ENCODE data around the gene ETV5. TPM values are rescaled to one million over a fixed set of nuclear protein-coding genes. Genes with fewer than 3 reads are reported as not detected.
A peak's percentile ranks its signal among the peaks of the same experiment; 100 is the strongest.

The ETV5 gene
- polyA plus RNA-seq, 2 of the 4 experiments (the other 2 are of a cell fraction) = 20.5 to 54.7 TPM

DNA sequence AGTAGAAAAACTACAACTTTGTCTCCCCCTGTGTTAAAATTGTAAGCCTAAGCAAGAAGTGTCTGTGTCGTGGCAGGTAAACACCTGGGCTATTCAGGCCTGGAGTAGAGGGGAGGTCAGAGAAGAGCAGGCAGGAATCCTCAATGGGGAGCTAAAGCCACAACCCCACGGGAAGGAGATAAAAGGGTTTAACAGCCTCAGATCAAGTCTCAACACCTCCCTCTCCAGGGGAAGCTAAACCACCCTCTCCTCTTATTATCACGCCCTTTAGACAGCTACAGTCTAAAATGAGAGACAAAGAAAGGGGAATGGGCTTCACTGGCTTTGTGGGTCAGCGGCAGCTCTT, 11.6 kb downstream of the ETV5 start:
- Histone ChIP-seq H3K27ac (peak overlapping the region; percentile 17 to 87; a peak in 4 of 6 replicates), H3K4me3 (peak overlapping the region; percentile 12; the same call in 1 of the 3 replicates), H3K9me3 (no peaks in the 10 kb centered on the region), H3K4me1 (peaks cover 39% of the 10 kb centered on the region), H3K4me2 (peak overlapping the region; percentile 85)
- POLR2A ChIA-PET = interaction anchor here (0.5 to 3.5 kb wide), 3 partner anchors 11 to 145 kb away, joined by 3 to 29 read pairs (median 3); partner anchors contain the start of gene ETV5
- DNase-seq (ENCODE audit: low read depth in 1 of 2, low spot score in 1 of 2) = no peak
- FAIRE-seq = no peak
- CTCF ChIA-PET = interaction anchor here (1.2 to 1.3 kb wide), 2 partner anchors 16 to 444 kb away, joined by 4 read pairs; no protein-coding TSS in a partner anchor
- no peak for TF ChIP-seq TFCP2L1 (CRISPR knock-in tag; IDR thresholded peaks at IDR 0.05)
- no peak for TF ChIP-seq BHLHE40 (IDR thresholded peaks at IDR 0.05; ENCODE audit: low read depth, low read length)
- TF ChIP-seq, protein P1, sequence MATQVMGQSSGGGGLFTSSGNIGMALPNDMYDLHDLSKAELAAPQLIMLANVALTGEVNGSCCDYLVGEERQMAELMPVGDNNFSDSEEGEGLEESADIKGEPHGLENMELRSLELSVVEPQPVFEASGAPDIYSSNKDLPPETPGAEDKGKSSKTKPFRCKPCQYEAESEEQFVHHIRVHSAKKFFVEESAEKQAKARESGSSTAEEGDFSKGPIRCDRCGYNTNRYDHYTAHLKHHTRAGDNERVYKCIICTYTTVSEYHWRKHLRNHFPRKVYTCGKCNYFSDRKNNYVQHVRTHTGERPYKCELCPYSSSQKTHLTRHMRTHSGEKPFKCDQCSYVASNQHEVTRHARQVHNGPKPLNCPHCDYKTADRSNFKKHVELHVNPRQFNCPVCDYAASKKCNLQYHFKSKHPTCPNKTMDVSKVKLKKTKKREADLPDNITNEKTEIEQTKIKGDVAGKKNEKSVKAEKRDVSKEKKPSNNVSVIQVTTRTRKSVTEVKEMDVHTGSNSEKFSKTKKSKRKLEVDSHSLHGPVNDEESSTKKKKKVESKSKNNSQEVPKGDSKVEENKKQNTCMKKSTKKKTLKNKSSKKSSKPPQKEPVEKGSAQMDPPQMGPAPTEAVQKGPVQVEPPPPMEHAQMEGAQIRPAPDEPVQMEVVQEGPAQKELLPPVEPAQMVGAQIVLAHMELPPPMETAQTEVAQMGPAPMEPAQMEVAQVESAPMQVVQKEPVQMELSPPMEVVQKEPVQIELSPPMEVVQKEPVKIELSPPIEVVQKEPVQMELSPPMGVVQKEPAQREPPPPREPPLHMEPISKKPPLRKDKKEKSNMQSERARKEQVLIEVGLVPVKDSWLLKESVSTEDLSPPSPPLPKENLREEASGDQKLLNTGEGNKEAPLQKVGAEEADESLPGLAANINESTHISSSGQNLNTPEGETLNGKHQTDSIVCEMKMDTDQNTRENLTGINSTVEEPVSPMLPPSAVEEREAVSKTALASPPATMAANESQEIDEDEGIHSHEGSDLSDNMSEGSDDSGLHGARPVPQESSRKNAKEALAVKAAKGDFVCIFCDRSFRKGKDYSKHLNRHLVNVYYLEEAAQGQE (IDR thresholded peaks at IDR 0.05) = no peak
- no peak for TF ChIP-seq ESRRA (IDR thresholded peaks at IDR 0.05; ENCODE audit: borderline replicate concordance, low read length)
- no peak for TF ChIP-seq EP300 (IDR thresholded peaks at IDR 0.05)
- TF ChIP-seq HDAC2 (IDR thresholded peaks at IDR 0.05) = no peak
- TF ChIP-seq RNF2 (IDR thresholded peaks at IDR 0.05; ENCODE audit: borderline replicate concordance, low read depth) = no peak
- no peak for TF ChIP-seq TP53 (CRISPR knock-in tag; IDR thresholded peaks at IDR 0.05)
- no peak for TF ChIP-seq CBX2 (IDR thresholded peaks at IDR 0.05; ENCODE audit: borderline replicate concordance, low read depth)
- TF ChIP-seq, protein P2, sequence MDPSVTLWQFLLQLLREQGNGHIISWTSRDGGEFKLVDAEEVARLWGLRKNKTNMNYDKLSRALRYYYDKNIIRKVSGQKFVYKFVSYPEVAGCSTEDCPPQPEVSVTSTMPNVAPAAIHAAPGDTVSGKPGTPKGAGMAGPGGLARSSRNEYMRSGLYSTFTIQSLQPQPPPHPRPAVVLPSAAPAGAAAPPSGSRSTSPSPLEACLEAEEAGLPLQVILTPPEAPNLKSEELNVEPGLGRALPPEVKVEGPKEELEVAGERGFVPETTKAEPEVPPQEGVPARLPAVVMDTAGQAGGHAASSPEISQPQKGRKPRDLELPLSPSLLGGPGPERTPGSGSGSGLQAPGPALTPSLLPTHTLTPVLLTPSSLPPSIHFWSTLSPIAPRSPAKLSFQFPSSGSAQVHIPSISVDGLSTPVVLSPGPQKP (IDR thresholded peaks at IDR 0.05; ENCODE audit: low read depth, low read length) = no peak
- TF ChIP-seq, protein P3, sequence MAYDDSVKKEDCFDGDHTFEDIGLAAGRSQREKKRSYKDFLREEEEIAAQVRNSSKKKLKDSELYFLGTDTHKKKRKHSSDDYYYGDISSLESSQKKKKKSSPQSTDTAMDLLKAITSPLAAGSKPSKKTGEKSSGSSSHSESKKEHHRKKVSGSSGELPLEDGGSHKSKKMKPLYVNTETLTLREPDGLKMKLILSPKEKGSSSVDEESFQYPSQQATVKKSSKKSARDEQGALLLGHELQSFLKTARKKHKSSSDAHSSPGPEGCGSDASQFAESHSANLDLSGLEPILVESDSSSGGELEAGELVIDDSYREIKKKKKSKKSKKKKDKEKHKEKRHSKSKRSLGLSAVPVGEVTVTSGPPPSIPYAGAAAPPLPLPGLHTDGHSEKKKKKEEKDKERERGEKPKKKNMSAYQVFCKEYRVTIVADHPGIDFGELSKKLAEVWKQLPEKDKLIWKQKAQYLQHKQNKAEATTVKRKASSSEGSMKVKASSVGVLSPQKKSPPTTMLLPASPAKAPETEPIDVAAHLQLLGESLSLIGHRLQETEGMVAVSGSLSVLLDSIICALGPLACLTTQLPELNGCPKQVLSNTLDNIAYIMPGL (CRISPR knock-in tag; IDR thresholded peaks at IDR 0.05; ENCODE audit: borderline replicate concordance) = no peak
- no peak for TF ChIP-seq HOXB5 (CRISPR knock-in tag; IDR thresholded peaks at IDR 0.05)
- no peak for TF ChIP-seq ZC3H11A (IDR thresholded peaks at IDR 0.05)
- TF ChIP-seq NR3C1 (IDR thresholded peaks at IDR 0.05) = no peak
- 62% methylated on average over 4 of the region's 4 CpGs for WGBS (ENCODE audit: missing lambda C conversion rate)
- ATAC-seq = peak; percentile 7 to 31; a peak in 3 of 6 replicates

DNA sequence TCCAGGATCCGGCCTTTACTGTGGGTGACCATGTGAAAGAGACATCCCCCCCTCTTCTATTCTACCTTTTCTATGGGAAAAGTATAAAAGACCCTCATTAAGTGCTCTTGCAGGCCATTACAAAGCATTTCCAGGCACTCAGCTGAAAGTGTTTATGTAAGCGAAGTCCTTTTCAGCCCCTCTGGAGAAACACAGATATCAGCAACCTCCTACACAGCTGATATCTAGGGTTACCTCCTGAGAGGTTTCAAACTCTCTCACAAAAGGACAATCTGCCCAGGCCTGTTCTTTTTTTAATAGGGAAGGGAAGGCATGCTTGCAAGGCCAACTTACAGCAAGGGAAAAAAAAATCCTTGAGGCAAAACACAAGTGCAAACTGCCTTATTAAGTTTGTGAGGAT, 12.6 kb downstream of the ETV5 start:
- ChIA-PET CTCF (interaction anchor here (1.6 kb wide), 1 partner anchor 146 kb away, joined by 3 read pairs; no protein-coding TSS in a partner anchor), POLR2A (interaction anchor here (3.5 kb wide), 1 partner anchor 12 kb away, joined by 29 read pairs; the partner anchor contains the start of gene ETV5)
- Histone ChIP-seq H3K4me3 (no peak overlapping the region), H3K4me1 (peaks cover 39% of the 10 kb centered on the region), H3K4me2 (no peak overlapping the region), H3K9me3 (no peaks in the 10 kb centered on the region), H3K27ac (no peak overlapping the region)
- DNase-seq (ENCODE audit: low read depth in 1 of 2, low spot score in 1 of 2) (no peak), ATAC-seq (no peak), FAIRE-seq (no peak)
- no peak for TF ChIP-seq ESRRA (IDR thresholded peaks at IDR 0.05; ENCODE audit: borderline replicate concordance, low read length)
- TF ChIP-seq, protein P1 (IDR thresholded peaks at IDR 0.05) = no peak
- no peak for TF ChIP-seq CHD2 (IDR thresholded peaks at IDR 0.05; ENCODE audit: low read length, partially characterized antibody)
- TF ChIP-seq BHLHE40 (IDR thresholded peaks at IDR 0.05; ENCODE audit: low read depth, low read length) = no peak
- TF ChIP-seq POLR2A (IDR thresholded peaks at IDR 0.05; ENCODE audit: low read length) = no peak
- TF ChIP-seq RARB (CRISPR knock-in tag; IDR thresholded peaks at IDR 0.05) = no peak
- no peak for TF ChIP-seq GATA3 (IDR thresholded peaks at IDR 0.05; ENCODE audit: borderline replicate concordance)
- TF ChIP-seq TP53 (CRISPR knock-in tag; IDR thresholded peaks at IDR 0.05) = no peak
- TF ChIP-seq, protein P4, sequence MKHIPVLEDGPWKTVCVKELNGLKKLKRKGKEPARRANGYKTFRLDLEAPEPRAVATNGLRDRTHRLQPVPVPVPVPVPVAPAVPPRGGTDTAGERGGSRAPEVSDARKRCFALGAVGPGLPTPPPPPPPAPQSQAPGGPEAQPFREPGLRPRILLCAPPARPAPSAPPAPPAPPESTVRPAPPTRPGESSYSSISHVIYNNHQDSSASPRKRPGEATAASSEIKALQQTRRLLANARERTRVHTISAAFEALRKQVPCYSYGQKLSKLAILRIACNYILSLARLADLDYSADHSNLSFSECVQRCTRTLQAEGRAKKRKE (CRISPR knock-in tag; IDR thresholded peaks at IDR 0.05; ENCODE audit: low read depth) = no peak
- no peak for TF ChIP-seq EP300 (IDR thresholded peaks at IDR 0.05)
- TF ChIP-seq TFCP2L1 (CRISPR knock-in tag; IDR thresholded peaks at IDR 0.05) = no peak
- no peak for TF ChIP-seq SMC3 (IDR thresholded peaks at IDR 0.05)
- TF ChIP-seq MYC (IDR thresholded peaks at IDR 0.05; ENCODE audit: borderline replicate concordance, low read length) = no peak
- TF ChIP-seq FOXS1 (CRISPR knock-in tag; IDR thresholded peaks at IDR 0.05) = no peak
- 96% methylated on average over 2 of the region's 2 CpGs for WGBS (ENCODE audit: missing lambda C conversion rate)

Measured in A549 (cell line).